Uterine smooth muscle cell (primary cell): ENCODE measurements around the gene NME2. TPM values are rescaled to one million over a fixed set of nuclear protein-coding genes. Genes with fewer than 3 reads are reported as not detected.

Source experiments
- total RNA-seq: library from RNA; depleted of rRNA; stranded (reverse); fragments of >200 nt; gene quantifications from 2 replicates; pipeline ENCODE4 v1.2.3, GENCODE V29; 2014

NME2 gene
- 617 and 737 TPM in 2 replicates for total RNA-seq

GRCh38 chr17:51166198-51166986 lies at the start of gene NME2:
TSS of gene NME2 (plus strand) at chr17:51166411. CDS start at chr17:51166831, 420 bp downstream.

GRCh38 chr17:51120739-51121619 lies 45.2 kb upstream of the NME2 start, which contains the start of gene SPAG9:
TSS of gene SPAG9 (minus strand) at chr17:51120868. CDS start at chr17:51120656, 212 bp downstream.

GRCh38 chr17:51153210-51154072 lies 12.8 kb upstream of the NME2 start, which contains the start of gene NME1:
TSS of gene NME1 (plus strand) at chr17:51153559. CDS start at chr17:51155655, 2,096 bp downstream.

Other genes starting within 250 kb of the NME2 start
- gene SPAG9, start 45.5 kb upstream of the NME2 start, total RNA-seq: 113 and 122 TPM in 2 replicates
- gene NME1, start 12.9 kb upstream of the NME2 start, total RNA-seq: 143 and 233 TPM in 2 replicates
- 9.0 and 12.1 TPM in 2 replicates for gene MBTD1, start 93.6 kb downstream of the NME2 start, total RNA-seq
- gene UTP18, start 94.1 kb downstream of the NME2 start, total RNA-seq: 61.5 and 72.4 TPM in 2 replicates